GM23338 (cell line): Measurements from ENCODE around the gene LIPH. TPM values are rescaled to one million over a fixed set of nuclear protein-coding genes. Genes with fewer than 3 reads are reported as not detected.

Experiments
- ATAC-seq: fragments of 200-7000 bp; cut with Tn5 transposase; 3 replicates; pipeline ENCODE4 v1.9.1; 2020
- DNase-seq: peaks from one replicate; pipeline ENCODE4 v3.0.0-alpha.2; 2015; ENCODE audit warnings: low spot score
- H2AFZ ChIP-seq: fragments of 200-600 bp; sonication (generic); 2 replicates; pipeline ENCODE4 v1.8.0; 2016; ENCODE audit warnings: antibody characterized with exemption, mild to moderate bottlenecking, moderate library complexity
- H3F3A ChIP-seq: fragments of 200-600 bp; sonication (generic); replicated peaks from 2 replicates; pipeline ENCODE4 v1.8.0; 2017; ENCODE audit warnings: antibody characterized with exemption, mixed run types, low read depth
- H3K27ac ChIP-seq: fragments of 200-600 bp; sonication (generic); 2 replicates; pipeline ENCODE4 v1.6.1; 2016; ENCODE audit warnings: low read depth
- H3K27me3 ChIP-seq: fragments of 200-600 bp; sonication (generic); 2 replicates; pipeline ENCODE4 v1.8.0; 2016; ENCODE audit warnings: mild to moderate bottlenecking, mixed run types, moderate library complexity; ENCODE audit not compliant: insufficient read depth
- H3K36me3 ChIP-seq: fragments of 200-600 bp; sonication (generic); 2 replicates; pipeline ENCODE4 v1.8.0; 2016; ENCODE audit warnings: mild to moderate bottlenecking; ENCODE audit not compliant: insufficient read depth
- H3K4me1 ChIP-seq: fragments of 200-600 bp; sonication (generic); 2 replicates; pipeline ENCODE4 v1.8.0; 2016; ENCODE audit warnings: mild to moderate bottlenecking, moderate library complexity; ENCODE audit not compliant: insufficient read depth
- H3K4me2 ChIP-seq: fragments of 200-600 bp; sonication (generic); 2 replicates; pipeline ENCODE4 v1.7.1; 2017; ENCODE audit warnings: mixed run types
- H3K4me3 ChIP-seq: fragments of 200-600 bp; sonication (generic); 2 replicates; pipeline ENCODE4 v1.6.1; 2016; ENCODE audit warnings: mixed run types
- H3K79me2 ChIP-seq: fragments of 200-600 bp; sonication (generic); replicated peaks from 2 replicates; pipeline ENCODE4 v1.8.0; 2017; ENCODE audit warnings: mild to moderate bottlenecking; ENCODE audit not compliant: insufficient read depth
- H3K9me2 ChIP-seq: fragments of 200-600 bp; sonication (generic); 2 replicates; pipeline ENCODE4 v1.8.0; 2017; ENCODE audit not compliant: insufficient read depth
- H4K20me1 ChIP-seq: fragments of 200-600 bp; sonication (generic); replicated peaks from 2 replicates; pipeline ENCODE4 v1.8.0; 2017; ENCODE audit warnings: mild to moderate bottlenecking; ENCODE audit not compliant: insufficient read depth
- H3K27ac Mint-ChIP-seq: 2 replicates; pipeline ENCODE4 v1.8.0; 2020; ENCODE audit warnings: inconsistent platforms, mild to moderate bottlenecking, moderate library complexity, mixed read lengths
- H3K27me3 Mint-ChIP-seq: 3 replicates; pipeline ENCODE4 v1.8.0; 2022; ENCODE audit warnings: low read depth, mild to moderate bottlenecking, moderate library complexity, mixed read lengths, inconsistent platforms; ENCODE audit not compliant: insufficient read depth, poor library complexity
- H3K36me3 Mint-ChIP-seq: 3 replicates; pipeline ENCODE4 v1.8.0; 2021; ENCODE audit warnings: low read depth, mild to moderate bottlenecking, inconsistent platforms, moderate library complexity, mixed read lengths
- H3K4me1 Mint-ChIP-seq: 3 replicates; pipeline ENCODE4 v1.8.0; 2020; ENCODE audit warnings: mild to moderate bottlenecking, inconsistent platforms, mixed read lengths
- H3K4me3 Mint-ChIP-seq: 3 replicates; pipeline ENCODE4 v1.8.0; 2021; ENCODE audit warnings: moderate library complexity, mild to moderate bottlenecking, inconsistent platforms, mixed read lengths
- H3K9me3 Mint-ChIP-seq: 3 replicates; pipeline ENCODE4 v1.8.0; 2020; ENCODE audit warnings: moderate library complexity, mild to moderate bottlenecking, inconsistent platforms, mixed read lengths
- CTCF ChIP-seq, 2 experiments: fragments of 200-600 bp in 1 of 2; sonication (generic) in 1 of 2; conservative IDR thresholded peaks; 2 replicates each; pipeline versions ENCODE4 v1.5.1 to v1.6.1; 2016 to 2017; ENCODE audit warnings: antibody characterized with exemption in 2 of 2, low read depth in 2 of 2, mild to moderate bottlenecking in 2 of 2, moderate library complexity in 1 of 2
- ETS1 ChIP-seq: IDR thresholded peaks from 2 replicates; pipeline ENCODE4 v1.6.1; 2016; ENCODE audit warnings: antibody characterized with exemption
- EZH2 ChIP-seq: fragments of 200-600 bp; sonication (generic); IDR thresholded peaks from one replicate; pipeline ENCODE4 v1.8.0; 2017; ENCODE audit warnings: antibody characterized with exemption, mild to moderate bottlenecking, low read depth; ENCODE audit not compliant: unreplicated experiment
- EZH2phosphoT487 ChIP-seq: fragments of 200-600 bp; sonication (generic); IDR thresholded peaks from one replicate; pipeline ENCODE4 v1.8.1; 2018; ENCODE audit warnings: antibody characterized with exemption; ENCODE audit not compliant: unreplicated experiment
- JUNB ChIP-seq: IDR thresholded peaks from one replicate; pipeline ENCODE4 v1.6.1; 2016; ENCODE audit warnings: antibody characterized with exemption; ENCODE audit not compliant: unreplicated experiment
- NANOG ChIP-seq: IDR thresholded peaks from 2 replicates; pipeline ENCODE4 v1.6.1; 2016; ENCODE audit warnings: antibody characterized with exemption, borderline replicate concordance
- POLR2AphosphoS5 ChIP-seq: IDR thresholded peaks from 2 replicates; pipeline ENCODE4 v1.6.1; 2016; ENCODE audit warnings: antibody characterized with exemption, low read depth
- REST ChIP-seq: IDR thresholded peaks from one replicate; pipeline ENCODE4 v1.6.1; 2018; ENCODE audit warnings: antibody characterized with exemption; ENCODE audit not compliant: unreplicated experiment
- STAT1 ChIP-seq: IDR thresholded peaks from one replicate; pipeline ENCODE4 v1.6.1; 2016; ENCODE audit warnings: antibody characterized with exemption; ENCODE audit not compliant: unreplicated experiment
- ZNF114 ChIP-seq: fragments of 250-450 bp; sonication (Bioruptor Pico); IDR thresholded peaks from 2 replicates; pipeline ENCODE4 v1.5.0; 2020; ENCODE audit warnings: mild to moderate bottlenecking, moderate library complexity
- ZNF331 ChIP-seq: fragments of 250-450 bp; sonication (Bioruptor Pico); IDR thresholded peaks from 2 replicates; pipeline ENCODE4 v1.5.0; 2020; ENCODE audit warnings: low read depth, mild to moderate bottlenecking, moderate library complexity
- polyA plus RNA-seq: library from polyadenylated mRNA; unstranded; fragments of >200 nt; fragmentation: Nextera tagmentation; extraction: Ambion mirVana; gene quantifications from 2 replicates; pipeline ENCODE4 v1.2.1, GENCODE V29; 2016
- total RNA-seq: library from RNA; depleted of rRNA; stranded (reverse); fragments of >200 nt; shearing (Covaris generic); gene quantifications from 2 replicates; pipeline ENCODE4 v1.2.3, GENCODE V29; 2014

LIPH gene
- total and polyA plus RNA-seq, 2 experiments from 2014 or later = 0.03 to 0.16 TPM

GRCh38 chr3:185504636-185505035 is 47.8 kb downstream of the LIPH start (continued):
- TF ChIP-seq CTCF (conservative IDR thresholded peaks at IDR 0.05; ENCODE audit: low read depth in 2 of 2) (no peak), ETS1 (no peak), EZH2phosphoT487 (no peak), NANOG (no peak), POLR2AphosphoS5 (no peak), JUNB (no peak), STAT1 (no peak), EZH2 (no peak), ZNF114 (CRISPR knock-in tag) (no peak)

- H3K36me3 ChIP-seq = no peaks in the 10 kb centered on the region
- H2AFZ ChIP-seq = 0 out of 2 replicates have a peak overlapping the region, but pooled peaks have one; percentile 14
- ATAC-seq (no peak), DNase-seq (no peak)
- H4K20me1 ChIP-seq = no peaks in the 10 kb centered on the region
- no peak for TF ChIP-seq EZH2
- Mint-ChIP-seq H3K4me1 (peaks cover 5% of the 10 kb centered on the region; the same call in 2 of the 3 replicates), H3K4me3 (no peak overlapping the region), H3K27ac (no peak overlapping the region), H3K27me3 (peaks cover 10% of the 10 kb centered on the region), H3K36me3 (no peaks in the 10 kb centered on the region), H3K9me3 (no peaks in the 10 kb centered on the region)
- no peak overlapping the region for H3K4me3 ChIP-seq
- no peaks in the 10 kb centered on the region for H3K9me2 ChIP-seq
- no peaks in the 10 kb centered on the region for H3K4me1 ChIP-seq
- H3K79me2 ChIP-seq = no peaks in the 10 kb centered on the region
- no peaks in the 10 kb centered on the region for H3K27me3 ChIP-seq
- H3K27ac ChIP-seq = no peak overlapping the region
- peaks cover 5% of the 10 kb centered on the region; the same call in 1 of the 2 replicates for H3F3A ChIP-seq
- no peak overlapping the region for H3K4me2 ChIP-seq
Measured at GRCh38 chr3:185503521-185503920, 48.9 kb downstream of the LIPH start.

- Mint-ChIP-seq H3K36me3 (no peaks in the 10 kb centered on the region), H3K27me3 (peaks cover 14% of the 10 kb centered on the region), H3K4me3 (no peak overlapping the region), H3K9me3 (no peaks in the 10 kb centered on the region), H3K27ac (no peak overlapping the region), H3K4me1 (peaks cover 5% of the 10 kb centered on the region; the same call in 2 of the 3 replicates)
- Histone ChIP-seq H3K9me2 (no peaks in the 10 kb centered on the region), H4K20me1 (no peaks in the 10 kb centered on the region), H3F3A (peaks cover 7% of the 10 kb centered on the region; the same call in 1 of the 2 replicates), H3K4me1 (peaks cover 2% of the 10 kb centered on the region; the same call in 1 of the 2 replicates), H3K4me3 (no peak overlapping the region), H3K27ac (no peak overlapping the region), H2AFZ (no peak overlapping the region), H3K27me3 (no peaks in the 10 kb centered on the region), H3K4me2 (no peak overlapping the region), H3K79me2 (peaks cover 2% of the 10 kb centered on the region), H3K36me3 (no peaks in the 10 kb centered on the region)
- ATAC-seq (no peak), DNase-seq (no peak)
- TF ChIP-seq REST (no peak), ETS1 (no peak), ZNF331 (CRISPR knock-in tag) (no peak), POLR2AphosphoS5 (no peak), NANOG (no peak), ZNF114 (CRISPR knock-in tag) (no peak), JUNB (no peak)
Measured at GRCh38 chr3:185502987-185503386, 49.4 kb downstream of the LIPH start.
